ENCODE results near the gene MCMBP.
A peak's percentile ranks its signal among the peaks of the same experiment; 100 is the strongest.
"Not testable (repeated sequence)": the region's sequence is repeated elsewhere in the genome, so short reads cannot be mapped to it uniquely, and the experiment has no call there.

The MCMBP gene

GRCh38 chr10:119803264-119803663, 69.4 kb downstream of the MCMBP start:
- no peak overlapping the region for H3K4me3 ChIP-seq (ENCODE audit: low read length)
- DNase-seq (ENCODE audit: low read depth, low spot score) = no peak

DNA sequence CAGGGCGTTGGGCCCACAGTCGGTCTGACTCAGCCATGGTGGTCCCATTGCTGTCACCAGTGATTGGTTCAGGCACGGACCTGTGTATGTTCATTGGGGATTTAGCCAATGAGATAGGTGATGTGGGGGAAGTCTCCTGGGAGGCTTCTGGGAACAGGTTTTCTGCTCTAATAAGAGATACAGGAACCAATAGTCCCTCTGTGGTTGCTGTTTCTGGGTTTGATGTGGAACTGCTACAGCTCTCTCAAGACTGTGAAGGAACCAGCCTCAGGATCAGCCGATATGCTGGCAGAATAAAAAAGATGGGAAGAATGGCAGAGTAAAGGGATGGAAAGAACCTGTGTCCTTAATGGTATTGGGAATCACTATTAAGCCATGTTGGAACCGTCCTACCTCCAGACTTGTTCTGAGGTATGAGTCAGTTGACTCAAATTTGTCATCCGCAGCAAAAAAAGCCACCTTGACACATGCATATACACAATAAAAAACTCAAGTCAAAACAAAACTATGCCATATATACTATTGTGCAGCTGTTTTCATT, 70.6 kb downstream of the MCMBP start:
- DNase-seq (ENCODE audit: low read depth, low spot score) = no peak
- H3K4me3 ChIP-seq (ENCODE audit: low read length) = no peak overlapping the region

DNA sequence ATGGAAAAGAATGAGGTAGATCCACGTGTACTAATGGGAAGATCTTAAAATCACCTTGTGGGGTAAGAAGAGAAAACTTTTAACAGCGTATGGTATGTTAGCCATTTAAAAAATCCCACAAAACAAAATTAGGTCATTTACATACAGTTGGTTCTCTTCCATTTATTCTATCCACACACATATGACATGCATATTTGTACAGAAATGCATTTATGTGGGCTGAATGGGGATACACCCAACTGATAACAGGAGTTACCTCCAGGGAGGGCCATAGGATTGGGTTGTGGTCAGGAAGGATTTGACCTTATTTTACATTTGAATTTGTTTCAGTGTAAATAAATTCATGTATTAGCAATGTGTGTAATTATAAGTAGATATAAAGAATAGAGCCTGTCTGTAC, 71.5 kb downstream of the MCMBP start:
- H3K4me3 ChIP-seq (ENCODE audit: low read length) = no peak overlapping the region
- no peak for DNase-seq (ENCODE audit: low read depth, low spot score)

DNA sequence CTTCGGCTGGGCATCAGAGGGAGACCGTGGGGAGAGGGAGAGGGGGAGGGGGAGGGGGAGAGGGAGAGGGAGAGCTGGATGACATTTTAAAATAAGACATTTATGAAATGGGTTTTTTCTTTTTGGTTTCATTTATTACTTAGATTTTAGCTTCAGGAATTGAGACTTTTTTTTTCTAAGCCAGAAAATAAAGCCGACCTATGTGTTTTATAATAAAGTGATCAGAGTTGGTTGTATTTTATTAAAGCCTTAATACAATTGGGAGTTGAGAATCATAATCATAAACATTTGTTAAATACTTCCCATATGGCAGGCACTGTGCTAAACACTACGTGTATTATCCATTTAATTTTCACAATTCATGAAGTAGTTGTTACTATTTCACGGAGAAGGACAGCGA, 76.6 kb downstream of the MCMBP start:
- DNase-seq (ENCODE audit: low read depth, low spot score) = no peak
- no peak overlapping the region for H3K4me3 ChIP-seq (ENCODE audit: low read length)

DNA sequence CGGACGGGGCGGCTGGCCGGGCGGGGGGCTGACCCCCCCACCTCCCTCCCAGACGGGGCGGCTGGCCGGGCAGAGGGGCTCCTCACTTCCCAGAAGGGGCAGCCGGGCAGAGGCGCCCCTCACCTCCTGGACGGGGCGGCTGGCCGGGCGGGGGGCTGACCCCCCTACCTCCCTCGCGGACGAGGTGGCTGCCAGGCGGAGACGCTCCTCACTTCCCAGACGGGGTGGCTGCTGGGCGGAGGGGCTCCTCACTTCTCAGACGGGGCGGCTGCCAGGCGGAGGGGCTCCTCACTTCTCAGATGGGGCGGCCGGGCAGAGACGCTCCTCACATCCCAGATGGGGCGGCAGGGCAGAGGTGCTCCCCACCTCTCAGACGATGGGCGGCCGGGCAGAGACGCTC, 77.5 kb downstream of the MCMBP start:
- DNase-seq (ENCODE audit: low read depth, low spot score); H3K4me3 ChIP-seq (ENCODE audit: low read length): not testable (repeated sequence)

- no peak overlapping the region for H3K4me3 ChIP-seq (ENCODE audit: low read length)
- peak; percentile 45 for DNase-seq (ENCODE audit: low read depth, low spot score)
Observed at GRCh38 chr10:119786117-119786769, 86.4 kb downstream of the MCMBP start.

- 0 out of 2 replicates have a peak overlapping the region, but pooled peaks have one; percentile 8 for H3K4me3 ChIP-seq (ENCODE audit: low read length)
- DNase-seq (ENCODE audit: low read depth, low spot score) = peak; percentile 91
Observed at GRCh38 chr10:119784340-119785067, 88.1 kb downstream of the MCMBP start.

DNA sequence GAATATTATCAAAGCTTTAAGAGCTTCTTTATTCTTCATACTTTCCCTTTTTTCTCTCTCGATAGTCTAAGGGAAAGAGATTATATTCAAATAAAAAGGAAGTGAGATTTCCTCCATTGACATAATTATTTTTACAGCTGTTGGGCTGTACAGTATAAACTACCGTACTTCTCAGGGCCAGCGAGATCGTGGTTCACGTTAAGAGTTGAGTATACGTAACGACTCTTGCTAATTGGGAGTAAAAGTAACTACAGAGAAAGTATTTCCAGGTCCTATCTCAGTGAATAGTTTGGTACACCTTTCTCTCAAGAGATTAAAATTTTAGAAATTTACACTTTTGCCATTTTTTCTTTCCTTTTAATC, 89.0 kb downstream of the MCMBP start:
- no peak for DNase-seq (ENCODE audit: low read depth, low spot score)
- H3K4me3 ChIP-seq (ENCODE audit: low read length) = no peak overlapping the region

GRCh38 chr10:119782981-119783664, 89.5 kb downstream of the MCMBP start:
- no peak for DNase-seq (ENCODE audit: low read depth, low spot score)
- no peak overlapping the region for H3K4me3 ChIP-seq (ENCODE audit: low read length)

DNA sequence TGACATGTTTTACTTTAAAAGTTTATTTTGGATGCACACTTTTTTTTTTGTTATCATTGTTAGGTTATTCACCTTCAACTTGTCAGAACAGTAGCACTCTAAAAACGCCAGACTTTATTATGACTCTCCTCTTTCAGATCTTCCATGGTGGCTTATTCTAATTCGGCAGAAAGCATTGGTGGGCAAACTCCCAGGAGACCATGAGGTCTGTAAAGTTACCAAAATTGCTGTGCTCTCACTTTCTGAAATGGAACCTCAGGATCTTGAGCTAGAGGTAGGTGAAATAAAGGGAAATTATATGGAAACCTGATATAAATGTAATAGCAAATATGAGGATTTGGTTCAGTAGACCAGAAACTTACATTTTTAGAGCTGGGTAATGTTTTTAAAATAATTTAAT, 91.1 kb downstream of the MCMBP start:
- H3K4me3 ChIP-seq (ENCODE audit: low read length) = no peak overlapping the region
- no peak for DNase-seq (ENCODE audit: low read depth, low spot score)

GRCh38 chr10:119780879-119781480, 91.7 kb downstream of the MCMBP start:
- no peak for DNase-seq (ENCODE audit: low read depth, low spot score)
- H3K4me3 ChIP-seq (ENCODE audit: low read length) = no peak overlapping the region
